Smooth muscle cell (in vitro differentiated cells): ENCODE results near the gene PMP22. TPM values are rescaled to one million over a fixed set of nuclear protein-coding genes. Genes with fewer than 3 reads are reported as not detected.

ENCODE experiments used
- DNase-seq: peaks from one replicate; lab custom pipeline; 2025; ENCODE audit not compliant: unreplicated experiment; lab: John Stamatoyannopoulos, UW
- H2AFZ ChIP-seq: fragments of 200-600 bp; sonication (generic); 2 replicates; pipeline ENCODE4 v1.6.0; 2016; ENCODE audit warnings: antibody characterized with exemption, low read depth, mild to moderate bottlenecking
- H3F3A ChIP-seq: fragments of 200-600 bp; sonication (generic); 2 replicates; pipeline ENCODE4 v1.6.0; 2017; ENCODE audit warnings: antibody characterized with exemption, low read depth
- H3K27ac ChIP-seq: fragments of 200-600 bp; sonication (generic); 2 replicates; pipeline ENCODE4 v1.5.1; 2016; ENCODE audit warnings: low read depth, mild to moderate bottlenecking
- H3K27me3 ChIP-seq: fragments of 200-600 bp; sonication (generic); 2 replicates; pipeline ENCODE4 v1.6.1; 2016; ENCODE audit warnings: low read depth, mild to moderate bottlenecking
- H3K36me3 ChIP-seq: fragments of 200-600 bp; sonication (generic); 2 replicates; pipeline ENCODE4 v1.5.1; 2016; ENCODE audit warnings: low read depth
- H3K4me1 ChIP-seq: fragments of 200-600 bp; sonication (generic); 2 replicates; pipeline ENCODE4 v1.5.1; 2016; ENCODE audit warnings: low read depth
- H3K4me2 ChIP-seq: fragments of 200-600 bp; sonication (generic); 2 replicates; pipeline ENCODE4 v1.6.0; 2016; ENCODE audit warnings: mild to moderate bottlenecking
- H3K4me3 ChIP-seq: fragments of 200-600 bp; sonication (generic); 2 replicates; pipeline ENCODE4 v1.5.1; 2016; ENCODE audit warnings: mild to moderate bottlenecking
- H3K79me2 ChIP-seq: fragments of 200-600 bp; sonication (generic); 2 replicates; pipeline ENCODE4 v1.6.0; 2016; ENCODE audit warnings: low read depth, mild to moderate bottlenecking
- H3K9ac ChIP-seq: fragments of 200-600 bp; sonication (generic); 2 replicates; pipeline ENCODE4 v1.6.0; 2016; ENCODE audit warnings: low read depth
- H3K9me3 ChIP-seq: fragments of 200-600 bp; sonication (generic); replicated peaks from 2 replicates; pipeline ENCODE4 v1.5.1; 2016; ENCODE audit warnings: low read depth
- H4K20me1 ChIP-seq: fragments of 200-600 bp; sonication (generic); 2 replicates; pipeline ENCODE4 v1.6.0; 2016; ENCODE audit warnings: low read depth
- WGBS: methylation state at CpG from one replicate; pipeline ENCODE4 v1.1.7; 2016; ENCODE audit warnings: low lambda C conversion rate; 5-methylcytosine and 5-hydroxymethylcytosine counted together
- polyA plus RNA-seq: library from polyadenylated mRNA; unstranded; fragments of >200 nt; fragmentation: Nextera tagmentation; extraction: Ambion mirVana; gene quantifications from 2 replicates; pipeline ENCODE4 v1.2.1, GENCODE V29; 2016
- total RNA-seq: library from RNA; depleted of rRNA; stranded (reverse); fragments of >200 nt; gene quantifications from 2 replicates; pipeline ENCODE4 v1.2.3, GENCODE V29; 2014
- TF ChIP-seq, protein P1 (sequence below): fragments of 200-600 bp; sonication (generic); IDR thresholded peaks from 2 replicates; pipeline ENCODE4 v1.5.1; 2017; ENCODE audit warnings: borderline replicate concordance, mild to moderate bottlenecking, antibody characterized with exemption; ENCODE audit not compliant: insufficient read depth, poor library complexity, severe bottlenecking

Gene PMP22
- total and polyA plus RNA-seq, 2 experiments from 2014 or later, result 39.6 to 69.5 TPM

- H3K9me3 ChIP-seq, result no peaks in the 10 kb centered on the region
- no peak overlapping the region for H2AFZ ChIP-seq
- peak overlapping the region; percentile 65 for H3K27ac ChIP-seq
- peak; percentile 21 for DNase-seq
- TF ChIP-seq, protein P1, sequence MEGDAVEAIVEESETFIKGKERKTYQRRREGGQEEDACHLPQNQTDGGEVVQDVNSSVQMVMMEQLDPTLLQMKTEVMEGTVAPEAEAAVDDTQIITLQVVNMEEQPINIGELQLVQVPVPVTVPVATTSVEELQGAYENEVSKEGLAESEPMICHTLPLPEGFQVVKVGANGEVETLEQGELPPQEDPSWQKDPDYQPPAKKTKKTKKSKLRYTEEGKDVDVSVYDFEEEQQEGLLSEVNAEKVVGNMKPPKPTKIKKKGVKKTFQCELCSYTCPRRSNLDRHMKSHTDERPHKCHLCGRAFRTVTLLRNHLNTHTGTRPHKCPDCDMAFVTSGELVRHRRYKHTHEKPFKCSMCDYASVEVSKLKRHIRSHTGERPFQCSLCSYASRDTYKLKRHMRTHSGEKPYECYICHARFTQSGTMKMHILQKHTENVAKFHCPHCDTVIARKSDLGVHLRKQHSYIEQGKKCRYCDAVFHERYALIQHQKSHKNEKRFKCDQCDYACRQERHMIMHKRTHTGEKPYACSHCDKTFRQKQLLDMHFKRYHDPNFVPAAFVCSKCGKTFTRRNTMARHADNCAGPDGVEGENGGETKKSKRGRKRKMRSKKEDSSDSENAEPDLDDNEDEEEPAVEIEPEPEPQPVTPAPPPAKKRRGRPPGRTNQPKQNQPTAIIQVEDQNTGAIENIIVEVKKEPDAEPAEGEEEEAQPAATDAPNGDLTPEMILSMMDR, result peak; percentile 87
- H3K79me2 ChIP-seq, result peaks cover 40% of the 10 kb centered on the region
- 16% methylated on average over 17 of the region's 17 CpGs for WGBS
- H3F3A ChIP-seq, result peaks cover 4% of the 10 kb centered on the region
- no peaks in the 10 kb centered on the region for H3K27me3 ChIP-seq
- H3K36me3 ChIP-seq, result no peaks in the 10 kb centered on the region
- H3K4me1 ChIP-seq, result peaks cover 6% of the 10 kb centered on the region
- no peak overlapping the region for H3K9ac ChIP-seq
- peak overlapping the region; percentile 69 for H3K4me2 ChIP-seq
- no peak overlapping the region for H3K4me3 ChIP-seq
- H4K20me1 ChIP-seq, result peaks cover 5% of the 10 kb centered on the region
These were observed 7.8 kb downstream of the PMP22 start for GRCh38 chr17:15257258-15257788.

DNA sequence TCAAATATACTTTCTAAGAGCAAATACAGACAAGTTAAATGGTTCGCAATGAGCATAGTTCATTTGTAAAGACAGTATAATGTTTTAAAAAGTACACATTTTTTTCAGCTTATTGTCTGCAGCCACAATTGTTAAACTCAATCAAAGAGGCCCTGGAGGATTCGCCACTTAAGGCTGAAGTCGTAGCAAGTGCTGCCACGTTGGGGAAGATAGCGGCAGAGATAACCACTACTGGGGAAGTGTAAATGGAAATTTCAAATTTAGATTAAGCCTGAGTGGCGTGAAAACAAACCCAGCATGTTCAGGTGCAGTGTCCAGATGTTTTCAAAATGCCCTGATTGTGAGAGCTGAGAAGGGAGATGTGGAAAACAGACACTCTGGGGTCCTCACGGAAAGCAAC lies 8.4 kb downstream of the PMP22 start:
- no peaks in the 10 kb centered on the region for H3K36me3 ChIP-seq
- H4K20me1 ChIP-seq, result peaks cover 5% of the 10 kb centered on the region
- H3K9me3 ChIP-seq, result no peaks in the 10 kb centered on the region
- no peak overlapping the region for H3K9ac ChIP-seq
- H3K79me2 ChIP-seq, result peaks cover 47% of the 10 kb centered on the region
- no peaks in the 10 kb centered on the region for H3K27me3 ChIP-seq
- no peak for DNase-seq
- TF ChIP-seq, protein P1, result no peak
- no peak overlapping the region for H3K4me2 ChIP-seq
- H3K27ac ChIP-seq, result no peak overlapping the region
- WGBS, result 75% methylated on average over 7 of the region's 7 CpGs
- no peak overlapping the region for H2AFZ ChIP-seq
- peaks cover 4% of the 10 kb centered on the region for H3F3A ChIP-seq
- peaks cover 4% of the 10 kb centered on the region for H3K4me1 ChIP-seq
- H3K4me3 ChIP-seq, result no peak overlapping the region

DNA sequence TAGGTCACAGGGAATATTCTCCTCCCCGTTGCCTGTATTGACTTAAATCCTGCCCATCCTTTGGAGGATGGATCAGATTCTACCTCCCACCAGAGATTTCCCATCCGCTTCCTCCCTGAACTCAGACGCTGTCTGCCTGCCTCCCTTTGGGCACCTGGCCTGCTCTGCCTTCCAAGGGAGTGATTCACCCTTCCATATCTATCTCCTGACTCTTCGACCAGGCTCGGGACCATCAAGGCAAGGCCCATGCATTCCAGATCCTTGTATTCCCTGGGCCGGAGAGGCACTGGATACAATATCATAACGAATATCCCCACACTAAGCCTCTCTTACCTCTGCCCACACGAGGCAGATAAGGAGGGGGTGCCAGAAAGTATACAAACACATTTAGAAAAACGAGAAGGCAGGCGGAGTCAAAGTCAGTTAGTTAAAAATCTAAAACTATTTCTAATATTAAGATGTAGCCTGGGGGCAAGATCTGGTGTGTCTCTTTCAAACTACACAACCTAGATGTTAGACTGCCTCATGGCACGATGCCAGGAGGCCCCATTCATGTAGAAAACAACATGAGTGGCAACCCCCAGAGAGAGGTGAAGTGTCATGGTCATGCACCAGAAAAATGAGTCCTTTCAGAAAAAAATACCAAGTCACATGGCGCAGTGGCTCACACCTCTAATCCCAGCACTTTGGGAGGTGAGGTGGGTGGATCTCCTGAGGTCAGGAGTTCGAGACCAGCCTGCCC lies 9.2 kb downstream of the PMP22 start:
- WGBS, result 71% methylated on average over 13 of the region's 13 CpGs
- peak overlapping the region; percentile 13 for H3K27ac ChIP-seq
- H3K4me2 ChIP-seq, result no peak overlapping the region

More for the DNA sequence above, 9.2 kb downstream of the PMP22 start:
- no peaks in the 10 kb centered on the region for H3K27me3 ChIP-seq
- H3K79me2 ChIP-seq, result peaks cover 55% of the 10 kb centered on the region
- no peak for DNase-seq
- H3K36me3 ChIP-seq, result no peaks in the 10 kb centered on the region
- no peak overlapping the region for H3K9ac ChIP-seq
- H2AFZ ChIP-seq, result no peak overlapping the region
- TF ChIP-seq, protein P1, result no peak
- H4K20me1 ChIP-seq, result peaks cover 5% of the 10 kb centered on the region
- no peaks in the 10 kb centered on the region for H3K4me1 ChIP-seq
- H3K4me3 ChIP-seq, result no peak overlapping the region
- H3F3A ChIP-seq, result peaks cover 4% of the 10 kb centered on the region
- H3K9me3 ChIP-seq, result no peaks in the 10 kb centered on the region
